ENCODE data around the gene BCL11B. TPM values are rescaled to one million over a fixed set of nuclear protein-coding genes. Genes with fewer than 3 reads are reported as not detected.

BCL11B gene
- total and polyA plus RNA-seq, 2 of the 8 experiments (the other 6 are each of a cell fraction or from before 2014, with no cell fraction given), result 0.63 to 5.9 TPM

DNA sequence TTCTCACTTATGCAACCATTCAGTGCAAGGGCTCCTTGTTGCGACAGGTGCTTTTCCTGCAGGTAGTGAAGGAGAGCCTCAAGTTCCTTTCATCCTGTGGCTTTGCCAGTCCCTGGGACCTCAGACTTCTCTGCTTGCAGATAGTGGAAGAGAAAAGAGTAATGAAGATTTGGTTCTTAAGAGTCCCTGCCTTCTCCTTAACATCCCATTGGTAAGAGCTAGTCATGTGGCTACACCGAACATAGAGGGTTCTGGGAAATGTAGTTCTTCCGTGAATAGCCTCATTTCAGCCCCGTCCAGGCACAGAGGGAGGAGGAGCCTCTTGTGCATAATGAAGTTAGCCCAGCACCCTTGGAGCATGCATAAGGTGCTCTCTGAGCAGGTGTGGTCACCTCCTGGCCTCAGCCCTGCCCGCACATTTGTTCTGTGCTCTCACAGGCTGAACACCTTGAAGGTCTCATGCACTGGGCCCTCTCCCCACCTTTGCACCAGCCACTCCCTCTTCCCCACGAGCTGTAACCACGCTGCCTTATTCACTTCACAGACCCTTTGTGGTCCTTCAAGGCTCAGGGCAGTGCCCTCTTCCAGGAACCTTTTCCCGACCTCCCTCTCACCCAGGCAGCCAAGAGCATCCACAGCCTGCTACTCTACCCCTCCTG, 134.0 kb downstream of the BCL11B start:
- Histone ChIP-seq H3K9ac (replicated peaks in 1 of 4; ENCODE audit: extremely low read depth in 1 of 4, low read depth in 3 of 4, low read length in 3 of 4) (no peak overlapping the region), H3K4ac (replicated peaks; ENCODE audit: insufficient read length, low read depth, low read length) (no peak overlapping the region), H3K23ac (ENCODE audit: insufficient read length) (no peak overlapping the region), H3K4me3 (ENCODE audit: extremely low read depth in 1 of 4, insufficient read depth in 2 of 4, low read depth in 3 of 4, low read length in 4 of 4) (no peak overlapping the region), H3K36me3 (ENCODE audit: control insufficient read depth in 2 of 4, insufficient read depth in 4 of 4, low read length in 3 of 4) (no peaks in the 10 kb centered on the region), H2BK15ac (ENCODE audit: low read length) (no peak overlapping the region), H3K27me3 (replicated peaks in 1 of 4; ENCODE audit: control insufficient read depth in 3 of 4, extremely low read depth in 1 of 4, insufficient read depth in 3 of 4, low read length in 3 of 4) (no peaks in the 10 kb centered on the region), H2BK12ac (ENCODE audit: low read depth, low read length) (no peak overlapping the region), H4K91ac (replicated peaks; ENCODE audit: insufficient read length, low read length) (no peak overlapping the region), H2AFZ (ENCODE audit: low read length) (peak overlapping the region; percentile 35; the same call in 1 of the 2 replicates), H2BK120ac (replicated peaks; ENCODE audit: low read depth, low read length) (no peak overlapping the region), H3K56ac (replicated peaks; ENCODE audit: insufficient read length, low read depth, low read length) (no peak overlapping the region), H3K79me2 (ENCODE audit: control insufficient read depth in 1 of 2, insufficient read depth in 2 of 2, low read length in 2 of 2) (no peaks in the 10 kb centered on the region), H4K20me1 (replicated peaks in 1 of 2; ENCODE audit: control insufficient read depth in 1 of 2, insufficient read depth in 2 of 2, low read length in 2 of 2) (peaks cover 0 to 1% of the 10 kb centered on the region in 2 experiments), H2AK5ac (ENCODE audit: low read depth, low read length) (no peak overlapping the region), H3K23me2 (ENCODE audit: low read depth, low read length) (no peaks in the 10 kb centered on the region), H2BK5ac (ENCODE audit: low read depth, low read length) (no peak overlapping the region), H3K4me2 (ENCODE audit: insufficient read depth in 1 of 2, low read depth in 2 of 2, low read length in 2 of 2) (no peak overlapping the region), H3K9me3 (ENCODE audit: insufficient read depth in 2 of 2, low read depth in 1 of 2, low read length in 1 of 2) (no peaks in the 10 kb centered on the region), H4K5ac (ENCODE audit: insufficient read length, low read depth, low read length) (no peak overlapping the region), H3K18ac (ENCODE audit: extremely low read depth, low read length) (no peak overlapping the region), H2BK20ac (ENCODE audit: low read length) (no peak overlapping the region), H3K79me1 (ENCODE audit: low read depth, low read length) (0 out of 2 replicates have a peak, but pooled peaks cover 2% of the 10 kb centered on the region), H3K14ac (ENCODE audit: insufficient read length) (no peak overlapping the region), H3K27ac (ENCODE audit: low read depth, low read length) (no peak overlapping the region), H3K4me1 (replicated peaks in 1 of 4; ENCODE audit: control insufficient read depth in 3 of 4, insufficient read depth in 4 of 4, low read length in 3 of 4) (peaks cover 0 to 7% (median 2%) of the 10 kb centered on the region in 4 experiments; a peak in 5 of 7 replicates), H4K8ac (ENCODE audit: extremely low read depth, insufficient read depth, low read length) (no peak overlapping the region)
- 78% methylated on average over 8 of the region's 8 CpGs; no CpG with 5 or more reads in 1 of the 2 experiments for WGBS, 2 experiments (ENCODE audit: extremely low coverage in 1 of 2, insufficient coverage in 1 of 2, insufficient read length in 1 of 2, insufficient replicate concordance in 2 of 2, low coverage in 1 of 2, low lambda C conversion rate in 2 of 2, missing lambda C conversion rate in 1 of 2)
- ChIA-PET CTCF (ENCODE audit: partially characterized antibody) (interaction anchor here (0.7 to 1.5 kb wide), 6 partner anchors 14 to 128 kb away, joined by 3 to 4 read pairs (median 3); no protein-coding TSS in a partner anchor), POLR2A (ENCODE audit: partially characterized antibody) (no interaction called here)
- peak; percentile 66 for FAIRE-seq
- DNase-seq (ENCODE audit: low read depth in 1 of 2, low spot score in 2 of 2), result peak in 1 of 2 experiments; percentile 42
- no peak for TF ChIP-seq TAF7 (optimal IDR thresholded peaks at IDR 0.05; ENCODE audit: borderline replicate concordance, low read depth, low read length)
- peak; percentile 64 for TF ChIP-seq SIX5 (IDR thresholded peaks at IDR 0.05; ENCODE audit: low read depth, low read length)
- TF ChIP-seq, protein P1, sequence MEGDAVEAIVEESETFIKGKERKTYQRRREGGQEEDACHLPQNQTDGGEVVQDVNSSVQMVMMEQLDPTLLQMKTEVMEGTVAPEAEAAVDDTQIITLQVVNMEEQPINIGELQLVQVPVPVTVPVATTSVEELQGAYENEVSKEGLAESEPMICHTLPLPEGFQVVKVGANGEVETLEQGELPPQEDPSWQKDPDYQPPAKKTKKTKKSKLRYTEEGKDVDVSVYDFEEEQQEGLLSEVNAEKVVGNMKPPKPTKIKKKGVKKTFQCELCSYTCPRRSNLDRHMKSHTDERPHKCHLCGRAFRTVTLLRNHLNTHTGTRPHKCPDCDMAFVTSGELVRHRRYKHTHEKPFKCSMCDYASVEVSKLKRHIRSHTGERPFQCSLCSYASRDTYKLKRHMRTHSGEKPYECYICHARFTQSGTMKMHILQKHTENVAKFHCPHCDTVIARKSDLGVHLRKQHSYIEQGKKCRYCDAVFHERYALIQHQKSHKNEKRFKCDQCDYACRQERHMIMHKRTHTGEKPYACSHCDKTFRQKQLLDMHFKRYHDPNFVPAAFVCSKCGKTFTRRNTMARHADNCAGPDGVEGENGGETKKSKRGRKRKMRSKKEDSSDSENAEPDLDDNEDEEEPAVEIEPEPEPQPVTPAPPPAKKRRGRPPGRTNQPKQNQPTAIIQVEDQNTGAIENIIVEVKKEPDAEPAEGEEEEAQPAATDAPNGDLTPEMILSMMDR (IDR thresholded peaks at IDR 0.05; ENCODE audit: control extremely low read depth in 1 of 3, insufficient read depth in 1 of 3, low read depth in 1 of 3, low read length in 3 of 3), result no peak
- no peak for TF ChIP-seq ASH2L (IDR thresholded peaks at IDR 0.05; ENCODE audit: low read length)
- TF ChIP-seq, protein P2, sequence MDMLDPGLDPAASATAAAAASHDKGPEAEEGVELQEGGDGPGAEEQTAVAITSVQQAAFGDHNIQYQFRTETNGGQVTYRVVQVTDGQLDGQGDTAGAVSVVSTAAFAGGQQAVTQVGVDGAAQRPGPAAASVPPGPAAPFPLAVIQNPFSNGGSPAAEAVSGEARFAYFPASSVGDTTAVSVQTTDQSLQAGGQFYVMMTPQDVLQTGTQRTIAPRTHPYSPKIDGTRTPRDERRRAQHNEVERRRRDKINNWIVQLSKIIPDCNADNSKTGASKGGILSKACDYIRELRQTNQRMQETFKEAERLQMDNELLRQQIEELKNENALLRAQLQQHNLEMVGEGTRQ (IDR thresholded peaks at IDR 0.05; ENCODE audit: low read length), result peak; percentile 74

All from H1 (cell line).